ENCODE measurements around the gene MCM7. TPM values are rescaled to one million over a fixed set of nuclear protein-coding genes. Genes with fewer than 3 reads are reported as not detected.

MCM7 gene
- total RNA-seq, 1 donor: 33.8 TPM

DNA sequence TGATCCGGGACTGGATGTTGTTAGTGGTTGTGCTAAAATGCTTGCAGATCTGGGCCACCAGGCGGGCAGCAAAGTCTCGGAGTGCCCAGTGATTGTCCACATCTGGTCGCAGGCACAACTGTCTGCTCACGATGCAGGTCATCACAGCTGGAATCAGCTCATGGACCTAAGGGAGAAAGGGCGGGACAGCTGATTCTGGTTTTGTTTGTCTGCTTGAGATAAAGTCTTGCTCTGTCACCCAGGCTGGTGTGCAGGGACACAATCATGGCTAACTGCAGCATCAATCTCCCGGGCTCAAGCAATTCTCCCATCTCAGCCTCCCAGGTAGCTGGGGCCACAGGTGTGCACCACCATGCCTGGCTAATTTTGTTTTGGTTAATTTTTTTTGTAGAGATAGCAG is 10.0 kb upstream of the MCM7 start:
- no peaks in the 10 kb centered on the region for H3K4me1 ChIP-seq (ENCODE audit: insufficient read depth, low read length)
- H3K9me3 ChIP-seq (ENCODE audit: low read depth, low read length): no peaks in the 10 kb centered on the region
- no peaks in the 10 kb centered on the region for H3K27me3 ChIP-seq (ENCODE audit: insufficient read depth, low read length)
- H3K4me3 ChIP-seq (ENCODE audit: low read length): no peak overlapping the region

DNA sequence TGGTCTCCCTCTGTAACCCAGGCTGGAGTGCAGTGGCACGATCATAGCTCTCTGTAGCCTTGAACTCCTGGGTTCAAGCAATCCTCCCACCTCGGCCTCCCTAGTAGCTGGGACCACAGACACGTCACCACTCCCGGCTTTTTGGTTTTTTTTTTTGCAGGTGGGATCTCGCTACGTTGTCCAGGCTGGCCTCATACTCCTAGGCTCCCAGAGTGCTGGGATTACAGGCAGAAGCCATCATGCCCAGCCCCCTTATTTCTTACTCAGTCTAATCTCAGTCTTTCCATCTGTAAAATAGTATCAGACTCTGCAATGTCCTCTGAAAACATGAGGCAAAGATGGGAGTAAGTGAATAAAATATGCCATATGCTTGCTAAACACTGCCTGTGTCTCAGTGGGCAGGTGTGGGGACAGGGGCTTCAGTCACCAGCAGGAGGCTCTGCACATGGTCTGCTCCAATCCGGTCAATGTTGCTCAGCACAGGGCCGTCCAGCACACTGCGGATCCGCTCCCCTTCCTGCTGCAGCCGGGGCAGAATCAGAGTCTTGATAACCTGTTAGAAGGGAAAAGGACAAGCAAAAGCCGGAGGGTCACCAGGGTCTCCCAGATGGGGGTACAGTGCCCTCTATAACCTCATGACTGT is 8.4 kb upstream of the MCM7 start:
- Histone ChIP-seq H3K4me3 (ENCODE audit: low read length) (no peak overlapping the region), H3K27me3 (ENCODE audit: insufficient read depth, low read length) (no peaks in the 10 kb centered on the region), H3K4me1 (ENCODE audit: insufficient read depth, low read length) (no peaks in the 10 kb centered on the region), H3K9me3 (ENCODE audit: low read depth, low read length) (no peaks in the 10 kb centered on the region)

DNA sequence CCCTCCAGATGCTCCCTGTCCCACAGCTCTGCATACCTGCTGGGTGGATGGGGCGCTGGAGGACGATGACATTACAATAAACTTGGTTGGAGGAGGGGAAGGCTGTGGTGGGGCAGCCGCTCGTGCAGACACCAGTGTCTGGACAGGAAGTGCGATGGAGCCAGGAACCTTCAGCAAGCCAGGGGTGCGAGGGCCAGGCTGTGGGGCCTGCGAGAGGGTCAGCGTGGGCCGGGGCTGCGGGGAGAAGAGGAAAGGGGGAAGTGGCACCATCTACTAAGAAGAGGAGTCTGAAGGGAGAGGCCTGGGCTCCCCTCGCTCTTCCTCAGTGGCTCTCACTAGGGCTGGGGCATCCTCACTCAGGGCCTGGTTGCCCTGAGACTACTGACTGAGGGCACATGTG is 6.7 kb upstream of the MCM7 start:
- Histone ChIP-seq H3K9me3 (ENCODE audit: low read depth, low read length) (no peaks in the 10 kb centered on the region), H3K4me3 (ENCODE audit: low read length) (no peak overlapping the region), H3K27me3 (ENCODE audit: insufficient read depth, low read length) (no peaks in the 10 kb centered on the region), H3K4me1 (ENCODE audit: insufficient read depth, low read length) (no peaks in the 10 kb centered on the region)

DNA sequence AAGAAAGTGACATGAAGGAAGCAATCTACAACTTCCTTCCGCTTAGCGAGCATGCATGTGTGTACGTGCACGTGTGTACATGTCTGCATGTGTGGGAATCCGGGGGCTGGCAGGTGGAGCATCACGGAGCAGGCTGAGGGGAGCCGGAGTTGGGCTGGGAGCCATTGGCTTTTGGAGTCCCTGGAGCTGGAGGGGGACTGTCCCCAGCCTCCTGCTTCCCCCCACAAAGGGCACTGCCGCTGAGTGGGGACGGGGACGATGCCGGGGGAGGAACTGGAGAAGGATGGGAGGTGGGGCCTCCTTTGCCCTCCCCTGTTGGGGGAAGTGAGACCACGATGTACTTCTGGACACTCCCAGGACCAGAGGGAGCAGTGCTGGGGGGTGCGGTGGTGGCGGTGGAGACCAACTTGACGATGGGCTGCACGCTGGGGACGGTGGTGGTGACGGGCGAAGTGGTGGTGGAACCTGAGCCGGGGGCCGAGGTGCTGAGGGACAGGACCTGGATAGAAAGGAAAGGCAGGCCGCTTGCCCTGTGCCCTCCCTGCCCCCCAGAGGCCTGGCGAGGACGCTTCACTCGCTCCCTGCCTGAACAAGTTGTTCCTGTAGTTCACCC is 6.0 kb upstream of the MCM7 start:
- peaks cover 5% of the 10 kb centered on the region for H3K4me1 ChIP-seq (ENCODE audit: insufficient read depth, low read length)
- H3K27me3 ChIP-seq (ENCODE audit: insufficient read depth, low read length): no peaks in the 10 kb centered on the region
- H3K9me3 ChIP-seq (ENCODE audit: low read depth, low read length): no peaks in the 10 kb centered on the region
- H3K4me3 ChIP-seq (ENCODE audit: low read length): no peak overlapping the region

DNA sequence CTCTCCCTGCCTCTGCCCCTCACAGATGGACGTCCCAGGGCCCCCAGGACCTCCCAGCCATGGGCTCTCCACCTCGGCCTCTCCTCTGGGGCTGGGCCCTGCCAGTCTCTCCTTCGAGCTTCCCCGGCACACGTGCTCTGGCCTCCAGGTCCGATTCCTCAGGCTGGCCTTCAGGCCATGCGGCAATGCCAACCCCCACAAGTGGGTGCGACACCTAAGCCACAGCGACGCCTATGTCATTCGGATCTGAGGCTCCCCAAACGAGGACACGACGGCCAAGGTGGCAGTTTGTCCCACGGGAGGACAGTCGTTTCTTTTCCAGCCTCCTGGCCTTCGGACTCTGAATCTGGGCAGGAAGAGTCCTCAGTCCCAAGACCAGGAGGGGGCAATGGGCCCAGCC is 5.4 kb upstream of the MCM7 start:
- Histone ChIP-seq H3K9me3 (ENCODE audit: low read depth, low read length) (no peaks in the 10 kb centered on the region), H3K27me3 (ENCODE audit: insufficient read depth, low read length) (no peaks in the 10 kb centered on the region), H3K4me1 (ENCODE audit: insufficient read depth, low read length) (peaks cover 10% of the 10 kb centered on the region), H3K4me3 (ENCODE audit: low read length) (no peak overlapping the region)

DNA sequence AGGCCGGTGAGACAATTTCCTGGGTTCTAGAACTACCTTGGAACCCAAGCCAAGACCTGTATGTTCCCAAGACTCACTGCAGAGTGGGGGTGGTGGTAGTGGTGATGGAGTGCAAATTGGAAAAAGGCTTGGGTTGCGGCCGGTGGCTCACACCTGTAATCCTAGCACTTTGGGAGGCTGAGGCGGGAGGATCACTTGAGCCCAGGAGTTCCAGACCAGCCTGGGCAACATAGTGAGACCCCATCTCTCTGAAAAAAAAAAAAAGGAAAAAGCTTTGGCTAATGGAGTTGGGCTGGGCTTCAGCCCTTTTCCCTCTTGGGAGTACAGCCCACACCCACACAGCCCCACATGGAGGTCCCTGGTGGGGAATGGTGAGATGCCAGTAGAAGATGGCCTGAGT is 4.3 kb upstream of the MCM7 start:
- H3K9me3 ChIP-seq (ENCODE audit: low read depth, low read length): no peaks in the 10 kb centered on the region
- H3K4me3 ChIP-seq (ENCODE audit: low read length): no peak overlapping the region
- peaks cover 10% of the 10 kb centered on the region for H3K4me1 ChIP-seq (ENCODE audit: insufficient read depth, low read length)
- no peaks in the 10 kb centered on the region for H3K27me3 ChIP-seq (ENCODE audit: insufficient read depth, low read length)

DNA sequence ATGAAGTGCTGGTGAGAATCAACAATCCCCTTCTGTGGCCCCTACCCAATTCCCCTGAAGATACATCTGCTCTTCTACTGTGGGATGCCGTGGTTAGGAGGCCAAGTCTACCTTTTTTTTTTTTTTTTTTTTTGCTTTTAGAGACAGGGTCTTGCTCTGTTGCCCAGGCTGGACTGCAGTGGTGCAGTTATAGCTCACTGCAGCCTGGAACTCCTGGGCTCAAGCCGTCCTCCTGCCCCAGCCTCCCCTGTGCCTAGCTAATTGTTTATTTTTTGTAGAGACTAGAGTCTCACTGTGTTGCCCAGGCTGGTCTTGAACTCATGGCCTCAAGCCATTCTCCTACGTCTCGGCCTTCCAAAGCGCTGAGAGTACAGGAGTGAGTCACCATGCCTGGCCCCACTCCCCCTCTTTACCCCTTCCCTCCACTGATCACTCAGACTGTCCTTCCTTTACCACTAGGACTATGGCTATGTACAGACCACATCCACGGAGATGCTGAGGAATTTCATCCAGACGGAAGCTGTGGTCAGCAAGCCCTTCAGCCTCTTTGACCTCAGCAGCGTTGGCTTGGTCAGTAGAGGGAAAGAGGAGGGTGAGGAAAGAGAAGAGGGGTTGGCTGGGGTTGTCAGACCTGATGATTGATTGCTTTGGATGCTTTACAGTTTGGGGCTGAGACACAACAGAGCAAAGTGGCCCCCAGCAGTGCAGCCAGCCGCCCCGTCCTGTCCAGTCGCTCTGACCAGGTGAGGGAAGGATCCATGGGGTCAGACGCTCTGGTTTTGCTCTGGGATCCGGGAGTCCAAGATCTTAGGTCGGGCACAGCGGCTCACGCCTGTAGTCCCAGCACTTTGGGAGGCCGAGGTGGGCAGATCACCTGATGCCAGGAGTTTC is 2.0 kb upstream of the MCM7 start:
- Histone ChIP-seq H3K4me3 (ENCODE audit: low read length) (no peak overlapping the region), H3K4me1 (ENCODE audit: insufficient read depth, low read length) (peaks cover 25% of the 10 kb centered on the region), H3K9me3 (ENCODE audit: low read depth, low read length) (no peaks in the 10 kb centered on the region), H3K27me3 (ENCODE audit: insufficient read depth, low read length) (no peaks in the 10 kb centered on the region)

GRCh38 chr7:100100420-100101015 is 679 bp downstream of the MCM7 start:
- Histone ChIP-seq H3K4me3 (ENCODE audit: low read length) (peak overlapping the region; percentile 86), H3K27me3 (ENCODE audit: insufficient read depth, low read length) (no peaks in the 10 kb centered on the region), H3K9me3 (ENCODE audit: low read depth, low read length) (no peaks in the 10 kb centered on the region), H3K4me1 (ENCODE audit: insufficient read depth, low read length) (peaks cover 25% of the 10 kb centered on the region)

- no peaks in the 10 kb centered on the region for H3K9me3 ChIP-seq (ENCODE audit: low read depth, low read length)
- H3K4me3 ChIP-seq (ENCODE audit: low read length): no peak overlapping the region
- H3K4me1 ChIP-seq (ENCODE audit: insufficient read depth, low read length): peaks cover 25% of the 10 kb centered on the region
- no peaks in the 10 kb centered on the region for H3K27me3 ChIP-seq (ENCODE audit: insufficient read depth, low read length)
Observed at GRCh38 chr7:100099452-100099851, 1.7 kb downstream of the MCM7 start.

GRCh38 chr7:100098913-100099312 is 2.3 kb downstream of the MCM7 start:
- Histone ChIP-seq H3K9me3 (ENCODE audit: low read depth, low read length) (no peaks in the 10 kb centered on the region), H3K4me1 (ENCODE audit: insufficient read depth, low read length) (peaks cover 25% of the 10 kb centered on the region), H3K4me3 (ENCODE audit: low read length) (no peak overlapping the region), H3K27me3 (ENCODE audit: insufficient read depth, low read length) (no peaks in the 10 kb centered on the region)

- Histone ChIP-seq H3K4me3 (ENCODE audit: low read length) (no peak overlapping the region), H3K27me3 (ENCODE audit: insufficient read depth, low read length) (no peaks in the 10 kb centered on the region), H3K9me3 (ENCODE audit: low read depth, low read length) (no peaks in the 10 kb centered on the region)
Observed at GRCh38 chr7:100095704-100096103, 5.5 kb downstream of the MCM7 start.

GRCh38 chr7:100095289-100095688 is 5.9 kb downstream of the MCM7 start:
- no peaks in the 10 kb centered on the region for H3K27me3 ChIP-seq (ENCODE audit: insufficient read depth, low read length)
- H3K4me3 ChIP-seq (ENCODE audit: low read length): no peak overlapping the region
- peaks cover 15% of the 10 kb centered on the region for H3K4me1 ChIP-seq (ENCODE audit: insufficient read depth, low read length)
- H3K9me3 ChIP-seq (ENCODE audit: low read depth, low read length): no peaks in the 10 kb centered on the region

More at GRCh38 chr7:100095704-100096103, 5.5 kb downstream of the MCM7 start:
- peaks cover 15% of the 10 kb centered on the region for H3K4me1 ChIP-seq (ENCODE audit: insufficient read depth, low read length)

DNA sequence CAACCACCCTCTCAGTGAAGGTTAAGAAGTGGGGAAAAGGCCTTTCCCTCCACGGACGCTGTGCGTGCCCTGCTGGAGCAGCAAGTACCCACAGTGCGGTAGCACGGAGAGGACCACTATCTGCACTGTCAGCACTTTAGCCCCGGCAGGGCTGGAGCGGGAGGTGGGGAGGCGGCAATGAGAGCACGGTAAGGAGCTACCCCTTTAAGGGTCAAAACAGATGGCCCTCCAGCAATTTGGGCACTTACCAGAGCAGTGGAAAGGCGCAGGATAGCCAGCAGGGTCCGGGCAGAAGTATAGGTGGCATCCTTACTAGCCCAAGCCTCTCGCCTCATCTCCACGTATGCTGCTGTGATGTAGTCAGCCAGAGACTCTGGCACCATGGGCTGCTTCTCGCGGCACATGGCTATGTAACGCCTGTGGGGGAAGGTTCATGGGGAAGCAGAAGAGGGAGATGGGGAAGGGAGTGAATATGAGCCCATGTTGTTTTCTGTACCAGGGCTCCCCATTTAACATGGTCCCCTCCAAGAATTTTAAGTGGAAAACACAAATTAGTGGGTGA is 7.2 kb downstream of the MCM7 start:
- Histone ChIP-seq H3K4me1 (ENCODE audit: insufficient read depth, low read length) (peaks cover 12% of the 10 kb centered on the region), H3K27me3 (ENCODE audit: insufficient read depth, low read length) (no peaks in the 10 kb centered on the region), H3K9me3 (ENCODE audit: low read depth, low read length) (no peaks in the 10 kb centered on the region), H3K4me3 (ENCODE audit: low read length) (no peak overlapping the region)

DNA sequence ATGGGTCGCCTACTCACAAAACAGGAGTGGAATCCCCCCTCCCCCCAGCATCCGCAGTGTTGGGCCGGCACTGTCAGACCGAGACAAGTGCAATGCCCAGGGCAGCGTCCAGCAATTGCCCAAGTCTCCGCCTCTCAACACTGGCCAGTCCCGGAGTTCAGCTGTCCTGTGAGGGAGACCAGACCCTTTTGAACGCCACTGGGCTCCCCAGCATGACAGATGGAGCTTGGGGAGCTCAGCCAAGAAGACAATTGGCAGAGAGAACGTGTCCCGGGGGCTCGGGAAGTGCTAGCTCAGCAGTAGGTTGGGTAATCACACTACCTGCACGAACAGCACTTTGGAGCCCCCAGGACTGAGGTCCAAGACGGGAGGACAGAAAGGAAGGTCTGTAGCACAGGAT is 7.7 kb downstream of the MCM7 start:
- H3K4me3 ChIP-seq (ENCODE audit: low read length): no peak overlapping the region
- H3K9me3 ChIP-seq (ENCODE audit: low read depth, low read length): no peaks in the 10 kb centered on the region
- H3K4me1 ChIP-seq (ENCODE audit: insufficient read depth, low read length): peaks cover 12% of the 10 kb centered on the region
- H3K27me3 ChIP-seq (ENCODE audit: insufficient read depth, low read length): no peaks in the 10 kb centered on the region

DNA sequence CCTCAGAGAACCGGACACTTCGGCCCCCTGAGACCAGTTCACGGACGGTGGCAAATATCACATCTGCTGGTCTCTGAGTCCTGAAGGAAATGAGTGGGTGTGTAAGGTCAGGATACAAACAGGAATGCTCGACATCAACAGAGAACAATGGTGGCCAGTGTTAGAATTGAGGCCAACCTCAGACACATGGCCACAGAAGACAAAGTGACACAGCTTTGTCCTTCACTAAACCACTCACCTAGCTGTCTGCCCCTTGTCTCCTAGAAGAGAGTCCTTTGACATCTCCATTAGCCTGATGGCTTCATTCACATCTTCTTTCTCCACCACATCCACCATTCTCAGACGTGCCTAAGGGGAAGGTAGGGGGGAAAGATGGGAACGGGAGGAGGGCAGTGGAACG is 8.1 kb downstream of the MCM7 start:
- Histone ChIP-seq H3K4me1 (ENCODE audit: insufficient read depth, low read length) (peaks cover 16% of the 10 kb centered on the region), H3K4me3 (ENCODE audit: low read length) (no peak overlapping the region), H3K27me3 (ENCODE audit: insufficient read depth, low read length) (no peaks in the 10 kb centered on the region), H3K9me3 (ENCODE audit: low read depth, low read length) (no peaks in the 10 kb centered on the region)
